ENCODE results near the gene ITGBL1.
A peak's percentile ranks its signal among the peaks of the same experiment; 100 is the strongest.

ITGBL1 gene

DNA sequence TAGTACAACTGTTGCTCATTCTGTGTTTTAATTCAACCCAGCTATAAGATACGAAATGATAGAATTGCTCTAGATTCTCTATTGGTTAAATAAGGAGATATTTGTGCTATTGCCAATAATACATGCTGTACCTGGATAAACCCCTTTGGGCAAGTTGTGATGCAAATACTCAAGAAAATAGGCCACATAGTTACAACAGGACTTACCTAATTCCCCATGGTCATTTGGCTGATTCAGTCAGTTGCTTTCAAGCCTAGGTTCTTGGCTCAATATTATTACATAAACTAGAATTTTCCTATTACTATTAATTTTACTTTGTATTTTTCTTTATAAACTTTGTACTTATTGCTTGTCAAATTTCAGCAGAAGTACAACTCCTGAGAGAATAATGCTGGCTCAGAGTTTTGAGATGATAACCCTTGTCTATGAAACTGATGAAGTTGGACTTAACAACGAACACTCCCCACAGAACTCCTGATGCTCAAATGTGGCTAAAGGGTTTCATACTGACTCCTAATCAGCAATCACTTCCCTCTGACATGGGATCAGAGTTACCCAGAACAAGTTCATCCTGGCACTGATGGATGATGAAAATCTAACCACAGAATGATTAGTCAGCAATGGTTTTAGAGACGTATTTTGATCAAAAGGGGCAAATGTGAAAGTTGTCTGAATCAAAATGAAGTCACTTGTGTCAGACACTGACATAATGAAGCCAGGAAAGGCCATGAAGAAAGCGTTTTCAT lies 221.1 kb downstream of the ITGBL1 start:
- Histone ChIP-seq H3K27ac (no peak overlapping the region), H3K4me3 (no peak overlapping the region)
- TF ChIP-seq, protein P1, sequence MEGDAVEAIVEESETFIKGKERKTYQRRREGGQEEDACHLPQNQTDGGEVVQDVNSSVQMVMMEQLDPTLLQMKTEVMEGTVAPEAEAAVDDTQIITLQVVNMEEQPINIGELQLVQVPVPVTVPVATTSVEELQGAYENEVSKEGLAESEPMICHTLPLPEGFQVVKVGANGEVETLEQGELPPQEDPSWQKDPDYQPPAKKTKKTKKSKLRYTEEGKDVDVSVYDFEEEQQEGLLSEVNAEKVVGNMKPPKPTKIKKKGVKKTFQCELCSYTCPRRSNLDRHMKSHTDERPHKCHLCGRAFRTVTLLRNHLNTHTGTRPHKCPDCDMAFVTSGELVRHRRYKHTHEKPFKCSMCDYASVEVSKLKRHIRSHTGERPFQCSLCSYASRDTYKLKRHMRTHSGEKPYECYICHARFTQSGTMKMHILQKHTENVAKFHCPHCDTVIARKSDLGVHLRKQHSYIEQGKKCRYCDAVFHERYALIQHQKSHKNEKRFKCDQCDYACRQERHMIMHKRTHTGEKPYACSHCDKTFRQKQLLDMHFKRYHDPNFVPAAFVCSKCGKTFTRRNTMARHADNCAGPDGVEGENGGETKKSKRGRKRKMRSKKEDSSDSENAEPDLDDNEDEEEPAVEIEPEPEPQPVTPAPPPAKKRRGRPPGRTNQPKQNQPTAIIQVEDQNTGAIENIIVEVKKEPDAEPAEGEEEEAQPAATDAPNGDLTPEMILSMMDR (IDR thresholded peaks at IDR 0.05), result no peak
- DNase-seq (ENCODE audit: low spot score), result no peak

DNA sequence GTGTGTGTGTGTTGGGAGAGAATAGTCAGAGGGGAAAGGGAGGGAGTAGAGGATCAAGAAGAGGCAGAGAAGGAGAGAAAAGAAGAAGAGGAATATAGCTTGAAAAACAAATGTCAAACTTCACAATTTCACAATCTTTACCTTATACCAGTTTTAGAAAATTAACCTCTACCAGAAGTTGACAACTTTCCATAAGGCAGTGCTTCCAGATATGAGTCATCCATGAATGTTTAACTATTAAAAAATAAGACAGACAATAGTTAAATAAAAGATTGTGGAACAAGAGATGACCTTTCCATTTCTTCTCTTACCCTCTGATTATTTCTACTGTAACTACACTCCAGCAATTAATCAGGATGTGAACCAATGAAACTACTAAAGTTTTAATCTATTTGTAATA lies 229.4 kb downstream of the ITGBL1 start:
- Histone ChIP-seq H3K27ac (no peak overlapping the region), H3K4me3 (no peak overlapping the region)
- DNase-seq (ENCODE audit: low spot score), result no peak
- TF ChIP-seq, protein P1 (IDR thresholded peaks at IDR 0.05), result no peak

DNA sequence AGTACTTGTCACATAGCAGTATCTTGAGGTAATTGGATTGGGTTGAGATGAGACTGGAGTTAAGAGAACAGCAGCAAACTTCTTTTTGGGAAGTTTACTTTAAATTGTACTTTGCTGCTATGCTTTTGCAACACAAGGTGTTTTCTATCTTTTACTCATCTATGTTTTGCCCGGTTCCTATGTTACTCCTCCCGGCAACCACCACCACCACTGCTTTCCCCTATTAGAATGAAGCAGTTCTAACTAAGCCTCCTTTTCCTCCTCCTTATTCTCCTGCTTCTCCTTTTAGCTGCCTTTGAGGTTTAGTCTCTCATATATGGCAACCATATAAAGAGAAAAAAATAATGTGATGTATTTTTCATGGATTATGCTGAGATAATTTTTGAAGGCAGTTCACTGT lies 233.5 kb downstream of the ITGBL1 start:
- DNase-seq (ENCODE audit: low spot score), result no peak

DNA sequence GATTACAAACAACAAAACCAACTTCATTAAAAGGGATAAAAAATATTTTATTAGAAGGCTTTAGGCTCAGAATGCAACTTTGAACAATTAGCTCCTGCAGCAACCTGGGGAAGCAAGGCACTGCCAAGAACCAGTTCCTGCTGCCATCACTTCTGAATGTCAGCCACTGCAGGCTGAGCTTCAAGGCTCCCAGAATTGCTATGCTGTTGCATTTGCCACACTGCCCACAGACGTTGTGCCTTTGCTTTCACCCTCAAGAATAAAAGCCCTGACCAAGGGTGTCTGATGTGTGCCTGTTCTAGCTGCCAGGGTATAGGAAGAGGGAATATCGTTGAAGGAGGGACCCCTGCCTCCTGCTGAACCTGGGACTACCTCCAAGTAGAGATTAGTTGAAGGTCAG lies 238.4 kb downstream of the ITGBL1 start:
- DNase-seq (ENCODE audit: low spot score), result no peak
- TF ChIP-seq, protein P1 (IDR thresholded peaks at IDR 0.05), result no peak
- no peak overlapping the region for H3K4me3 ChIP-seq
- no peak overlapping the region for H3K27ac ChIP-seq

More for the DNA sequence above, 233.5 kb downstream of the ITGBL1 start:
- TF ChIP-seq, protein P1 (IDR thresholded peaks at IDR 0.05), result no peak
- Histone ChIP-seq H3K27ac (no peak overlapping the region), H3K4me3 (no peak overlapping the region)

DNA sequence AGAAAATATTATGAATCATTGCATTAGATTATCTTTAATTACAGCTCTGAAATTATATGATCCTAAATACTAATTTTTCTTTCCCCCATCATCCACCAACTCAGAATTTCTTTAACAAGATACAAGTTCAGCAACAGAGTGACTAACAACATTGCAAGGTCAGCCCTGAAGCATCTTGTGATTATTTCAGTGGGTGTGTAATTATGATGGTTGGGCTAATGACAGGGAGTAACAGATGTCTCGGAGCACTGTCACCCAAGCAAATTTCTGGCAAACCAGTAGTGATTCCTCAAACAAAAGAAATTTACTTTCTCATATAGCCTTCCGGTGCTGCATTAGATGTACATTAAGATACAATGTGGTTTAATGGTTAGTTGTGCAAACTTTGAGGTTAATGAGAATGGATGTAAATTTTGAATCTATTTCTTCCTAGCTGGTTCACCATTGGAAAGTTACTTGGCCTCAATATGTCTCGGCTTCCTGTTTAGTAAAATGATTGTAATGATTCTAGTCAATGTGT lies 238.9 kb downstream of the ITGBL1 start:
- Histone ChIP-seq H3K27ac (no peak overlapping the region), H3K4me3 (no peak overlapping the region)
- TF ChIP-seq, protein P1 (IDR thresholded peaks at IDR 0.05), result no peak
- no peak for DNase-seq (ENCODE audit: low spot score)

DNA sequence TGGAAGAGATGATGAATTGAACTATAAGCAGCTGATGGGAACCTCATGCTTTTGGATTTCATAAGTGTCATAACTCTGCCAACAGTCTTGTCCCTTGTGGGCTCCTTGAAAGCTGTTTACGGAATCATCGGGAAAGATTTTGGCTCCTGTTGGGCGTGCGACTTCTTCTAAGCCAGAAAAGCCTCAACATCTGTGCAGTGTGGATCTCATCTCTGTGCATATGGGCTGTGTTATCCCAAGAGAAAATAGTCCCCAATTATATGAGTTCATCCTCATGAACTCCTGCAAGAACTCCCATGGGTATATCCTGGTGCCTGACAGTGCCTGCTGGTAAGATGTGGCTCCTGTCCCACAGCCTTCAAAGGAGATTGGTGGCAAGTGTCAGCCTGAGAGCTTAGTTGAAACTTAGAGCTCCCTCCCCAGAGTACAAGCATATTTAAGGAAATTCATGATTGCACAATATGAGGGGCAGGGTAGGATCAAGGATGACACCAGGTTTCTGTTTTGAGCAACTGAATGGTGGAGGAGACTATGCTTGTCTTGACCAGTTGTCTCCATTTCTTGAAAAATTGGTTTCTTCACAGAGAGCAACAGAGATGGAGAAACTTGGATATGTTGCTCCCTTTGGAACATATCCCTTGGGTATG lies 243.5 kb downstream of the ITGBL1 start:
- no peak overlapping the region for H3K4me3 ChIP-seq
- TF ChIP-seq, protein P1 (IDR thresholded peaks at IDR 0.05), result no peak
- DNase-seq (ENCODE audit: low spot score), result no peak
- peak overlapping the region in 1 of 2 donors; percentile 2 for H3K27ac ChIP-seq
